ENCODE data around the gene ISM1. TPM values are rescaled to one million over a fixed set of nuclear protein-coding genes. Genes with fewer than 3 reads are reported as not detected.

The ISM1 gene
- total and polyA plus RNA-seq, 2 of the 13 experiments (the other 11 are each of a cell fraction or from before 2014, with no cell fraction given), result 0.40 to 1.4 TPM

DNA sequence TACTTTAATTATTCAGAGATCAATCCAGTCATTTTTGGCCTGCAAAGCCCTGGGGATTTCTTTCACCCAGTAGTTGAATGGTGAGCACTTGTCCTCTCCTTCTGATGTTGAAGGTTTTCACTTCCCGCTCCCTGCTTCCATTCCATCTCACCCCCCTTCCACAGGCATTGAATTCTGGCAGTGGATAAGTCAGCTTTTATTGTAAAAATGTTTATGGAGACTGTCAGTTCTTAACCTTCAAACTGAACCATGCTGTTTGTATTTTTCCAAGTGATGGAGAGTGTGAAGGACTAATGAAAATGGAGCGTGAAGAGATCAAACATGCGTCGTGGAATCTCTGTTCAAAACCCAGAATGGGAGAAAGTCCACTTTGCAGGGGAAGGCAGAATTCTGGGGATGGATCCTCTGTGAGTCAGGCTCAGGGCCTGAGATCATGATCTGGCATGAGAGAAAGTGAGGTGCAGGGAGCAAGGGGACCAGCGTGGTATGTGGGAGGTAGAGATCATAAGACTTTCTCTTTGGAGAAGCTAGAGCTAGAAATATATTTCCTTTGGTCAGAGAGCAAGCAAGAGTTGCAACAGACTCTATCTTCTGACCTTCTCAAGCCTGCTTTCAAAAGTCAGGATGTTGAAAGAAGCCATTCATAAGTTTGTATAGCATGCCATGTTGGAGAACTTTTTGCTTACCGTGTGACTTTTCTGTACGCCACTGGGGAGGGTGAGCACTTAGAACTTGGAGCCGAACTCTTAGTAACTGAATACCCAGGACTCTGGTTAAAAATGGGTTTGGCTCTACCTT, 30.2 kb downstream of the ISM1 start:
- Histone ChIP-seq H3K9ac (ENCODE audit: insufficient read depth, low read depth, low read length) (no peak overlapping the region), H3K79me2 (ENCODE audit: insufficient read depth, low read length) (no peaks in the 10 kb centered on the region), H3K4me1 (ENCODE audit: insufficient read depth, low read length) (peaks cover 42% of the 10 kb centered on the region), H4K20me1 (ENCODE audit: insufficient read depth, low read length) (no peaks in the 10 kb centered on the region), H3K9me3 (ENCODE audit: low read length) (no peaks in the 10 kb centered on the region), H3K4me3 (replicated peaks in 1 of 3; ENCODE audit: insufficient read depth in 1 of 3, low read depth in 2 of 3, low read length in 3 of 3) (no peak overlapping the region; a peak in 1 of 6 replicates), H3K27ac (ENCODE audit: extremely low read length, insufficient read depth, low read length) (no peak overlapping the region), H3K4me2 (ENCODE audit: low read depth, low read length) (peak overlapping the region; percentile 34), H2AFZ (ENCODE audit: low read length) (no peak overlapping the region), H3K36me3 (replicated peaks in 1 of 2; ENCODE audit: control insufficient read depth in 1 of 2, insufficient read depth in 2 of 2, low read length in 2 of 2) (no peaks in the 10 kb centered on the region), H3K27me3 (ENCODE audit: control insufficient read depth in 1 of 2, insufficient read depth in 2 of 2, low read length in 2 of 2) (no peaks in the 10 kb centered on the region)
- CTCF ChIA-PET (ENCODE audit: low intra/inter-chr PET ratio, low total read pairs), result no interaction called here
- no TSS peak for BruUV-seq (replicated peaks)
- peak; percentile 72 for ATAC-seq
- POLR2A ChIA-PET, result interaction anchor here (1.3 to 2.2 kb wide), 2 partner anchors 8 to 10 kb away, joined by 3 to 7 read pairs; no protein-coding TSS in a partner anchor
- peak; percentile 80 for FAIRE-seq
- intact Hi-C loops (cut with micrococcal nuclease; ENCODE audit: unreplicated experiment), result no loop called here
- in situ Hi-C loops (cut with HindIII; ENCODE audit: extremely low pct_ligation_motif_present, low pct_unique_long_range_greater_than_20kb), result loop anchor here (5.0 kb wide), 1 partner anchor 134 kb away; no protein-coding TSS in a partner anchor
- peak; percentile 45 for DNase-seq (ENCODE audit: low spot score)
- 30% methylated on average over 8 of the region's 8 CpGs for WGBS (ENCODE audit: low lambda C conversion rate)
- TF ChIP-seq, protein P1, sequence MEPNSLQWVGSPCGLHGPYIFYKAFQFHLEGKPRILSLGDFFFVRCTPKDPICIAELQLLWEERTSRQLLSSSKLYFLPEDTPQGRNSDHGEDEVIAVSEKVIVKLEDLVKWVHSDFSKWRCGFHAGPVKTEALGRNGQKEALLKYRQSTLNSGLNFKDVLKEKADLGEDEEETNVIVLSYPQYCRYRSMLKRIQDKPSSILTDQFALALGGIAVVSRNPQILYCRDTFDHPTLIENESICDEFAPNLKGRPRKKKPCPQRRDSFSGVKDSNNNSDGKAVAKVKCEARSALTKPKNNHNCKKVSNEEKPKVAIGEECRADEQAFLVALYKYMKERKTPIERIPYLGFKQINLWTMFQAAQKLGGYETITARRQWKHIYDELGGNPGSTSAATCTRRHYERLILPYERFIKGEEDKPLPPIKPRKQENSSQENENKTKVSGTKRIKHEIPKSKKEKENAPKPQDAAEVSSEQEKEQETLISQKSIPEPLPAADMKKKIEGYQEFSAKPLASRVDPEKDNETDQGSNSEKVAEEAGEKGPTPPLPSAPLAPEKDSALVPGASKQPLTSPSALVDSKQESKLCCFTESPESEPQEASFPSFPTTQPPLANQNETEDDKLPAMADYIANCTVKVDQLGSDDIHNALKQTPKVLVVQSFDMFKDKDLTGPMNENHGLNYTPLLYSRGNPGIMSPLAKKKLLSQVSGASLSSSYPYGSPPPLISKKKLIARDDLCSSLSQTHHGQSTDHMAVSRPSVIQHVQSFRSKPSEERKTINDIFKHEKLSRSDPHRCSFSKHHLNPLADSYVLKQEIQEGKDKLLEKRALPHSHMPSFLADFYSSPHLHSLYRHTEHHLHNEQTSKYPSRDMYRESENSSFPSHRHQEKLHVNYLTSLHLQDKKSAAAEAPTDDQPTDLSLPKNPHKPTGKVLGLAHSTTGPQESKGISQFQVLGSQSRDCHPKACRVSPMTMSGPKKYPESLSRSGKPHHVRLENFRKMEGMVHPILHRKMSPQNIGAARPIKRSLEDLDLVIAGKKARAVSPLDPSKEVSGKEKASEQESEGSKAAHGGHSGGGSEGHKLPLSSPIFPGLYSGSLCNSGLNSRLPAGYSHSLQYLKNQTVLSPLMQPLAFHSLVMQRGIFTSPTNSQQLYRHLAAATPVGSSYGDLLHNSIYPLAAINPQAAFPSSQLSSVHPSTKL (CRISPR knock-in tag; IDR thresholded peaks at IDR 0.05), result 0 out of 2 replicates have a peak, but pooled peaks have one; percentile 23
- TF ChIP-seq FOXO1 (CRISPR knock-in tag; IDR thresholded peaks at IDR 0.05), result peak; percentile 12; the same call in 1 of the 2 replicates
- TF ChIP-seq MAFF (IDR thresholded peaks at IDR 0.05; ENCODE audit: low read depth, low read length), result peak; percentile 49; the same call in 1 of the 2 replicates
- TF ChIP-seq CEBPB (IDR thresholded peaks at IDR 0.05; ENCODE audit: borderline replicate concordance, low read depth, low read length), result peak; percentile 48; the same call in 1 of the 2 replicates
- no peak for TF ChIP-seq THYN1 (CRISPR knock-in tag; IDR thresholded peaks at IDR 0.05; ENCODE audit: borderline replicate concordance, low read depth)
- no peak for TF ChIP-seq ZKSCAN8 (CRISPR knock-in tag; IDR thresholded peaks at IDR 0.05; ENCODE audit: borderline replicate concordance)
- no peak for TF ChIP-seq SMAD3 (CRISPR knock-in tag; IDR thresholded peaks at IDR 0.05)
- peak in 1 of 2 experiments; percentile 39; a peak in 2 of 4 replicates for TF ChIP-seq MAFK (conservative IDR thresholded peaks at IDR 0.05 in 1 of 2, IDR thresholded peaks at IDR 0.05 in 1 of 2; ENCODE audit: low read length in 2 of 2)
- TF ChIP-seq, protein P2, sequence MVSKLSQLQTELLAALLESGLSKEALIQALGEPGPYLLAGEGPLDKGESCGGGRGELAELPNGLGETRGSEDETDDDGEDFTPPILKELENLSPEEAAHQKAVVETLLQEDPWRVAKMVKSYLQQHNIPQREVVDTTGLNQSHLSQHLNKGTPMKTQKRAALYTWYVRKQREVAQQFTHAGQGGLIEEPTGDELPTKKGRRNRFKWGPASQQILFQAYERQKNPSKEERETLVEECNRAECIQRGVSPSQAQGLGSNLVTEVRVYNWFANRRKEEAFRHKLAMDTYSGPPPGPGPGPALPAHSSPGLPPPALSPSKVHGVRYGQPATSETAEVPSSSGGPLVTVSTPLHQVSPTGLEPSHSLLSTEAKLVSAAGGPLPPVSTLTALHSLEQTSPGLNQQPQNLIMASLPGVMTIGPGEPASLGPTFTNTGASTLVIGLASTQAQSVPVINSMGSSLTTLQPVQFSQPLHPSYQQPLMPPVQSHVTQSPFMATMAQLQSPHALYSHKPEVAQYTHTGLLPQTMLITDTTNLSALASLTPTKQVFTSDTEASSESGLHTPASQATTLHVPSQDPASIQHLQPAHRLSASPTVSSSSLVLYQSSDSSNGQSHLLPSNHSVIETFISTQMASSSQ (IDR thresholded peaks at IDR 0.05; ENCODE audit: low read depth), result no peak
- TF ChIP-seq, protein P2 (CRISPR knock-in tag; IDR thresholded peaks at IDR 0.05; ENCODE audit: borderline replicate concordance), result 0 out of 2 replicates have a peak, but pooled peaks have one; percentile 30
- TF ChIP-seq, protein P3, sequence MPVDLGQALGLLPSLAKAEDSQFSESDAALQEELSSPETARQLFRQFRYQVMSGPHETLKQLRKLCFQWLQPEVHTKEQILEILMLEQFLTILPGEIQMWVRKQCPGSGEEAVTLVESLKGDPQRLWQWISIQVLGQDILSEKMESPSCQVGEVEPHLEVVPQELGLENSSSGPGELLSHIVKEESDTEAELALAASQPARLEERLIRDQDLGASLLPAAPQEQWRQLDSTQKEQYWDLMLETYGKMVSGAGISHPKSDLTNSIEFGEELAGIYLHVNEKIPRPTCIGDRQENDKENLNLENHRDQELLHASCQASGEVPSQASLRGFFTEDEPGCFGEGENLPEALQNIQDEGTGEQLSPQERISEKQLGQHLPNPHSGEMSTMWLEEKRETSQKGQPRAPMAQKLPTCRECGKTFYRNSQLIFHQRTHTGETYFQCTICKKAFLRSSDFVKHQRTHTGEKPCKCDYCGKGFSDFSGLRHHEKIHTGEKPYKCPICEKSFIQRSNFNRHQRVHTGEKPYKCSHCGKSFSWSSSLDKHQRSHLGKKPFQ (CRISPR knock-in tag; IDR thresholded peaks at IDR 0.05; ENCODE audit: insufficient replicate concordance), result no peak
- TF ChIP-seq GATAD2A (CRISPR knock-in tag; IDR thresholded peaks at IDR 0.05), result peak; percentile 47; the same call in 1 of the 2 replicates

All from HepG2 (cell line).